ENCODE data around the gene PRMT7. TPM values are rescaled to one million over a fixed set of nuclear protein-coding genes. Genes with fewer than 3 reads are reported as not detected.

Gene PRMT7
- polyA plus RNA-seq, 3 donors: 15.0 to 41.1 (median 15.2) TPM

DNA sequence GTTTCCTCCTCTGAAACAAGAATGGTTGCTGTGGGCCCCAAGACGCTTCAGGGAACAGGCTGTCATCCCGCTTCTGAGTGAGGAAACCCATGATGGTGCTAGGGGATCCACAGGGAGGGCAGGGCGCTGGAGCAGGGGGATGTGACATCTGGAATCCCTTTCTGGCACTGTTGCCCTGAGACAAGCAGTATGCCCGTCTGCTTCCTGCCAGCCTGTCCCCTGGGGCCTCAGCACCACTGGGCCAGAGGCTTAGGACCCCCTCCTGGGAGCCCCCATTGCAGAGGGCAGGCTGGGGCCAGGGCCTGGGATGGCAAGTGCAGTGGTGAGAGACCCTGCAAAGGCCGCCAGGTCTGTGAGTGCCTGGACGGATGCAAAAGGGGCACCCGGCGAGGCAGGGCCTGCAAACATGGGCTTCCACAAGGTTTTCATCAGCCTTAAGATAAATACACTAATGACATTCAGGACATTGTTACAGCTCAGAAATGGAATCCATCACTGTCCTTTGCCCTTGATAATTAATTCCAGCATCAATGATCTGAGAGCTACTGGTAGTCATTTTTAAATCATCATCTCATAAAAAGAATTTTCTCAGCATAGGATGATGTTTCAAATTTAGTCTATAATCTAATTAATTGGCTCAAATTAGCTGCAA is 51.6 kb downstream of the PRMT7 start:
- no peaks in the 10 kb centered on the region for H3K79me2 ChIP-seq (ENCODE audit: insufficient read depth, low read length)
- Mint-ChIP-seq H3K4me3 (no peak overlapping the region), H3K36me3 (peaks cover 16 to 21% of the 10 kb centered on the region in 2 donors), H3K27me3 (ENCODE audit: low read depth in 3 of 3) (peaks cover 11 to 22% (median 16%) of the 10 kb centered on the region in 3 donors), H3K27ac (no peak overlapping the region), H3K4me1 (peaks cover 30% of the 10 kb centered on the region), H3K9me3 (no peaks in the 10 kb centered on the region)
- no peak for TF ChIP-seq CTCF (IDR thresholded peaks at IDR 0.05)
- H3K4me1 ChIP-seq (ENCODE audit: control insufficient read depth in 1 of 2, insufficient read depth in 2 of 2, low read length in 2 of 2): peaks cover 20 to 22% of the 10 kb centered on the region in 2 donors
- H3K36me3 ChIP-seq (replicated peaks in 1 of 2; ENCODE audit: control insufficient read depth in 1 of 2, insufficient read depth in 2 of 2, low read length in 2 of 2): peaks cover 9 to 11% of the 10 kb centered on the region in 2 donors
- intact Hi-C loops (cut with micrococcal nuclease): no loop called here
- no peaks in the 10 kb centered on the region for H3K9me3 ChIP-seq (replicated peaks in 1 of 2; ENCODE audit: control insufficient read depth in 1 of 2, insufficient read depth in 1 of 2, low read length in 2 of 2)
- no peak overlapping the region for H3K9ac ChIP-seq (ENCODE audit: insufficient read depth, low read length, poor library complexity, severe bottlenecking)
- no peak overlapping the region for H3K4me3 ChIP-seq (replicated peaks in 1 of 3; ENCODE audit: low read depth in 2 of 3, low read length in 3 of 3)
- DNase-seq: no peak
- 87% methylated on average over 7 of the region's 8 CpGs for WGBS (ENCODE audit: insufficient coverage)
- no peaks in the 10 kb centered on the region for H3K27me3 ChIP-seq (ENCODE audit: control insufficient read depth in 2 of 2, insufficient read depth in 2 of 2, low read length in 2 of 2)
- no peak overlapping the region for H2AFZ ChIP-seq (ENCODE audit: insufficient read depth, low read depth, low read length, poor library complexity, severe bottlenecking)
- no peaks in the 10 kb centered on the region for H4K20me1 ChIP-seq (ENCODE audit: insufficient read depth, low read length)
- H3K27ac ChIP-seq (ENCODE audit: low read depth in 1 of 2, low read length in 2 of 2): no peak overlapping the region
- H3K4me2 ChIP-seq (replicated peaks; ENCODE audit: extremely low read depth, low read length, poor library complexity, severe bottlenecking): no peak overlapping the region

- H3K79me2 ChIP-seq (ENCODE audit: insufficient read depth, low read length): no peaks in the 10 kb centered on the region
- Mint-ChIP-seq H3K36me3 (peaks cover 9 to 14% of the 10 kb centered on the region in 2 donors), H3K27me3 (ENCODE audit: low read depth in 3 of 3) (peaks cover 14 to 20% (median 18%) of the 10 kb centered on the region in 3 donors), H3K27ac (no peak overlapping the region), H3K4me3 (no peak overlapping the region), H3K4me1 (peaks cover 28% of the 10 kb centered on the region), H3K9me3 (no peaks in the 10 kb centered on the region)
- H3K4me3 ChIP-seq (replicated peaks in 1 of 3; ENCODE audit: low read depth in 2 of 3, low read length in 3 of 3): no peak overlapping the region
- H3K4me2 ChIP-seq (replicated peaks; ENCODE audit: extremely low read depth, low read length, poor library complexity, severe bottlenecking): no peak overlapping the region
- no peaks in the 10 kb centered on the region for H3K27me3 ChIP-seq (ENCODE audit: control insufficient read depth in 2 of 2, insufficient read depth in 2 of 2, low read length in 2 of 2)
- no peak overlapping the region for H2AFZ ChIP-seq (ENCODE audit: insufficient read depth, low read depth, low read length, poor library complexity, severe bottlenecking)
- WGBS (ENCODE audit: insufficient coverage): 90% methylated on average over 14 of the region's 18 CpGs
- H3K36me3 ChIP-seq (replicated peaks in 1 of 2; ENCODE audit: control insufficient read depth in 1 of 2, insufficient read depth in 2 of 2, low read length in 2 of 2): peaks cover 2 to 4% of the 10 kb centered on the region in 2 donors
- TF ChIP-seq CTCF (IDR thresholded peaks at IDR 0.05): no peak
- no peak overlapping the region for H3K27ac ChIP-seq (ENCODE audit: low read depth in 1 of 2, low read length in 2 of 2)
- no peak overlapping the region for H3K9ac ChIP-seq (ENCODE audit: insufficient read depth, low read length, poor library complexity, severe bottlenecking)
- no peaks in the 10 kb centered on the region for H4K20me1 ChIP-seq (ENCODE audit: insufficient read depth, low read length)
- no peaks in the 10 kb centered on the region for H3K9me3 ChIP-seq (replicated peaks in 1 of 2; ENCODE audit: control insufficient read depth in 1 of 2, insufficient read depth in 1 of 2, low read length in 2 of 2)
- H3K4me1 ChIP-seq (ENCODE audit: control insufficient read depth in 1 of 2, insufficient read depth in 2 of 2, low read length in 2 of 2): peaks cover 20 to 22% of the 10 kb centered on the region in 2 donors
- intact Hi-C loops (cut with micrococcal nuclease): no loop called here
- DNase-seq: no peak
These were observed 52.3 kb downstream of the PRMT7 start for GRCh38 chr16:68362947-68363657.

Measured in CD14-positive monocyte (primary cell).